Smooth muscle cell (in vitro differentiated cells): ENCODE results near the gene TROAP. TPM values are rescaled to one million over a fixed set of nuclear protein-coding genes. Genes with fewer than 3 reads are reported as not detected.

Experiments used
- DNase-seq: peaks from one replicate; lab custom pipeline; 2025; ENCODE audit not compliant: unreplicated experiment; lab: John Stamatoyannopoulos, UW
- H2AFZ ChIP-seq: fragments of 200-600 bp; sonication (generic); 2 replicates; pipeline ENCODE4 v1.6.0; 2016; ENCODE audit warnings: antibody characterized with exemption, low read depth, mild to moderate bottlenecking
- H3F3A ChIP-seq: fragments of 200-600 bp; sonication (generic); 2 replicates; pipeline ENCODE4 v1.6.0; 2017; ENCODE audit warnings: antibody characterized with exemption, low read depth
- H3K27ac ChIP-seq: fragments of 200-600 bp; sonication (generic); 2 replicates; pipeline ENCODE4 v1.5.1; 2016; ENCODE audit warnings: low read depth, mild to moderate bottlenecking
- H3K27me3 ChIP-seq: fragments of 200-600 bp; sonication (generic); 2 replicates; pipeline ENCODE4 v1.6.1; 2016; ENCODE audit warnings: low read depth, mild to moderate bottlenecking
- H3K36me3 ChIP-seq: fragments of 200-600 bp; sonication (generic); 2 replicates; pipeline ENCODE4 v1.5.1; 2016; ENCODE audit warnings: low read depth
- H3K4me1 ChIP-seq: fragments of 200-600 bp; sonication (generic); 2 replicates; pipeline ENCODE4 v1.5.1; 2016; ENCODE audit warnings: low read depth
- H3K4me2 ChIP-seq: fragments of 200-600 bp; sonication (generic); 2 replicates; pipeline ENCODE4 v1.6.0; 2016; ENCODE audit warnings: mild to moderate bottlenecking
- H3K4me3 ChIP-seq: fragments of 200-600 bp; sonication (generic); 2 replicates; pipeline ENCODE4 v1.5.1; 2016; ENCODE audit warnings: mild to moderate bottlenecking
- H3K79me2 ChIP-seq: fragments of 200-600 bp; sonication (generic); 2 replicates; pipeline ENCODE4 v1.6.0; 2016; ENCODE audit warnings: low read depth, mild to moderate bottlenecking
- H3K9ac ChIP-seq: fragments of 200-600 bp; sonication (generic); 2 replicates; pipeline ENCODE4 v1.6.0; 2016; ENCODE audit warnings: low read depth
- H3K9me3 ChIP-seq: fragments of 200-600 bp; sonication (generic); replicated peaks from 2 replicates; pipeline ENCODE4 v1.5.1; 2016; ENCODE audit warnings: low read depth
- H4K20me1 ChIP-seq: fragments of 200-600 bp; sonication (generic); 2 replicates; pipeline ENCODE4 v1.6.0; 2016; ENCODE audit warnings: low read depth
- CTCF ChIP-seq: fragments of 200-600 bp; sonication (generic); IDR thresholded peaks from 2 replicates; pipeline ENCODE4 v1.5.1; 2017; ENCODE audit warnings: borderline replicate concordance, mild to moderate bottlenecking, antibody characterized with exemption; ENCODE audit not compliant: insufficient read depth, poor library complexity, severe bottlenecking
- WGBS: methylation state at CpG from one replicate; pipeline ENCODE4 v1.1.7; 2016; ENCODE audit warnings: low lambda C conversion rate; 5-methylcytosine and 5-hydroxymethylcytosine counted together
- polyA plus RNA-seq: library from polyadenylated mRNA; unstranded; fragments of >200 nt; fragmentation: Nextera tagmentation; extraction: Ambion mirVana; gene quantifications from 2 replicates; pipeline ENCODE4 v1.2.1, GENCODE V29; 2016
- total RNA-seq: library from RNA; depleted of rRNA; stranded (reverse); fragments of >200 nt; gene quantifications from 2 replicates; pipeline ENCODE4 v1.2.3, GENCODE V29; 2014

The TROAP gene
- total and polyA plus RNA-seq, 2 experiments from 2014 or later: 3.7 to 8.5 TPM

- Histone ChIP-seq H3K36me3 (no peaks in the 10 kb centered on the region), H3K4me1 (peaks cover 7% of the 10 kb centered on the region), H3K4me3 (no peak overlapping the region), H3K9me3 (no peaks in the 10 kb centered on the region), H3K27ac (no peak overlapping the region), H3K9ac (no peak overlapping the region), H3K4me2 (no peak overlapping the region), H2AFZ (no peak overlapping the region), H3K27me3 (peaks cover 6% of the 10 kb centered on the region), H3K79me2 (peaks cover 4% of the 10 kb centered on the region), H4K20me1 (no peaks in the 10 kb centered on the region), H3F3A (no peaks in the 10 kb centered on the region)
- no peak for DNase-seq
- 95% methylated on average over 2 of the region's 2 CpGs for WGBS
- no peak for TF ChIP-seq CTCF
Measured at GRCh38 chr12:49327887-49328286, 4.8 kb downstream of the TROAP start.

- Histone ChIP-seq H3K9ac (no peak overlapping the region), H3K4me3 (no peak overlapping the region)
- no peak for DNase-seq
Measured at GRCh38 chr12:49328816-49329215, 5.8 kb downstream of the TROAP start.

GRCh38 chr12:49330032-49330619, 7.1 kb downstream of the TROAP start:
- Histone ChIP-seq H3F3A (no peaks in the 10 kb centered on the region), H3K4me1 (no peaks in the 10 kb centered on the region), H3K27ac (no peak overlapping the region), H3K9ac (no peak overlapping the region), H3K27me3 (peaks cover 29% of the 10 kb centered on the region), H2AFZ (no peak overlapping the region), H3K9me3 (no peaks in the 10 kb centered on the region), H3K79me2 (no peaks in the 10 kb centered on the region), H3K36me3 (no peaks in the 10 kb centered on the region), H3K4me2 (no peak overlapping the region), H3K4me3 (no peak overlapping the region), H4K20me1 (no peaks in the 10 kb centered on the region)
- no peak for TF ChIP-seq CTCF
- 97% methylated on average over 7 of the region's 7 CpGs for WGBS
- DNase-seq: no peak

More at GRCh38 chr12:49328816-49329215, 5.8 kb downstream of the TROAP start:
- no peaks in the 10 kb centered on the region for H4K20me1 ChIP-seq
- no peaks in the 10 kb centered on the region for H3F3A ChIP-seq
- H3K79me2 ChIP-seq: peaks cover 1% of the 10 kb centered on the region
- H3K9me3 ChIP-seq: no peaks in the 10 kb centered on the region
- no peak for TF ChIP-seq CTCF
- no peak overlapping the region for H3K4me2 ChIP-seq
- no peaks in the 10 kb centered on the region for H3K36me3 ChIP-seq
- H3K27ac ChIP-seq: no peak overlapping the region
- H3K27me3 ChIP-seq: peaks cover 16% of the 10 kb centered on the region
- H2AFZ ChIP-seq: no peak overlapping the region
- WGBS: 98% methylated on average over 12 of the region's 12 CpGs
- peaks cover 4% of the 10 kb centered on the region for H3K4me1 ChIP-seq
